Ishikawa (cell line): ENCODE data around the gene HEMK1.

Experiments used
- CEBPB ChIP-seq: IDR thresholded peaks from 2 replicates; pipeline ENCODE4 v1.6.1; 2012
- CREB1 ChIP-seq: IDR thresholded peaks from 2 replicates; pipeline ENCODE4 v1.6.1; 2012; ENCODE audit warnings: low read depth
- EGR1 ChIP-seq: IDR thresholded peaks from 2 replicates; pipeline ENCODE4 v1.6.1; 2012
- EP300 ChIP-seq: IDR thresholded peaks from 2 replicates; pipeline ENCODE4 v1.6.1; 2012; ENCODE audit warnings: borderline replicate concordance
- FOXM1 ChIP-seq: IDR thresholded peaks from 2 replicates; pipeline ENCODE4 v1.6.1; 2012; ENCODE audit warnings: low read depth, borderline replicate concordance
- MAX ChIP-seq: IDR thresholded peaks from 2 replicates; pipeline ENCODE4 v1.6.1; 2012
- NFIC ChIP-seq: IDR thresholded peaks from 2 replicates; pipeline ENCODE4 v1.6.1; 2012
- RAD21 ChIP-seq: IDR thresholded peaks from 2 replicates; pipeline ENCODE4 v1.6.1; 2012; ENCODE audit warnings: low read depth
- TAF1 ChIP-seq: IDR thresholded peaks from 2 replicates; pipeline ENCODE4 v1.6.1; 2012; ENCODE audit warnings: low read depth, mild to moderate bottlenecking
- TCF12 ChIP-seq: IDR thresholded peaks from 2 replicates; pipeline ENCODE4 v1.6.1; 2012; ENCODE audit warnings: low read depth
- TEAD4 ChIP-seq: IDR thresholded peaks from 2 replicates; pipeline ENCODE4 v1.6.1; 2012
- USF1 ChIP-seq: IDR thresholded peaks from 2 replicates; pipeline ENCODE4 v1.6.1; 2012
- YY1 ChIP-seq: IDR thresholded peaks from 2 replicates; pipeline ENCODE4 v1.6.1; 2012; ENCODE audit warnings: low read depth
- ZBTB7A ChIP-seq: IDR thresholded peaks from 2 replicates; pipeline ENCODE4 v1.6.1; 2012; ENCODE audit warnings: low read depth
- TF ChIP-seq, protein P1 (sequence below): IDR thresholded peaks from 2 replicates; pipeline ENCODE4 v1.6.1; 2012; ENCODE audit warnings: low read depth, mild to moderate bottlenecking

HEMK1 gene

DNA sequence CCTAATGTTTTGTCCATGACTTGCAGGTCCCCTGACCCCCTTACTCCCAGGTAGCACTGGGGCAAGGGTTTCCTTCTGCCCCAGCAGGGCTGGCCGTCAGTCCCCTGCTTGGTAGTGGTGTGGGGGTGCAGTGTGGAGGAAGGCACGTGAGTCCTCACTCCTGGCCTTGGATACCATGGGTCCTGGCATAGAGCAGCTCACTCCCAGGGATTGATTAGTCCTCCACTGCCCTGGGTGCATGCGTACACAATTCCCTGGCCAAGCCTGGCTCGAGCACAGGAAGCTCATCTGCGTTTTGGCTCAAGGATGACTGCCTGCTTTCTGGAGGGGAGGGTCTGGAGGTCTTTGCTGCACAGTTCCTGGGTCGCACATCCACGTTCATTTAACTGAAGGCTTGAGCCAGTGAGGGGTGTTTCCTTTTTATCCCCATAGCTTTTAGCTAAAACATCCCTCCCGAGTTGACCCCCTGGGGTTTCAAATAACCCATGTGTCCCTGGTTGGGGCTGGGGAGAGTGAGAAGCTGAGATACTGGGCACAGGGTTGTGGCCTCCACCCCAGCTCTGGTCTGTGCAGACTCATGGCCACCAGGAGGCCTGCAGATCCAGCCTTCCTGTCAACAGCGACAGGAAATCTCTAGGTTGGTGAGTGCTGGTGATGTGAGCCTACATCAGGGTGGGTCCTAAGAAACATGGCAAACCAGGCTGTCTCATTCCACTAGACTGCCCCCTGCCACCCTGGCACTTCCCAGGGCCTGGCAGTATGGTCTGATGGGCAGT lies 11.5 kb downstream of the HEMK1 start:
- TF ChIP-seq TEAD4 (no peak), FOXM1 (no peak), NFIC (no peak), EP300 (no peak), ZBTB7A (no peak), CREB1 (no peak), RAD21 (no peak), YY1 (no peak), EGR1 (no peak), TCF12 (no peak), MAX (no peak), USF1 (no peak), CEBPB (no peak), TAF1 (no peak)
- TF ChIP-seq, protein P1, sequence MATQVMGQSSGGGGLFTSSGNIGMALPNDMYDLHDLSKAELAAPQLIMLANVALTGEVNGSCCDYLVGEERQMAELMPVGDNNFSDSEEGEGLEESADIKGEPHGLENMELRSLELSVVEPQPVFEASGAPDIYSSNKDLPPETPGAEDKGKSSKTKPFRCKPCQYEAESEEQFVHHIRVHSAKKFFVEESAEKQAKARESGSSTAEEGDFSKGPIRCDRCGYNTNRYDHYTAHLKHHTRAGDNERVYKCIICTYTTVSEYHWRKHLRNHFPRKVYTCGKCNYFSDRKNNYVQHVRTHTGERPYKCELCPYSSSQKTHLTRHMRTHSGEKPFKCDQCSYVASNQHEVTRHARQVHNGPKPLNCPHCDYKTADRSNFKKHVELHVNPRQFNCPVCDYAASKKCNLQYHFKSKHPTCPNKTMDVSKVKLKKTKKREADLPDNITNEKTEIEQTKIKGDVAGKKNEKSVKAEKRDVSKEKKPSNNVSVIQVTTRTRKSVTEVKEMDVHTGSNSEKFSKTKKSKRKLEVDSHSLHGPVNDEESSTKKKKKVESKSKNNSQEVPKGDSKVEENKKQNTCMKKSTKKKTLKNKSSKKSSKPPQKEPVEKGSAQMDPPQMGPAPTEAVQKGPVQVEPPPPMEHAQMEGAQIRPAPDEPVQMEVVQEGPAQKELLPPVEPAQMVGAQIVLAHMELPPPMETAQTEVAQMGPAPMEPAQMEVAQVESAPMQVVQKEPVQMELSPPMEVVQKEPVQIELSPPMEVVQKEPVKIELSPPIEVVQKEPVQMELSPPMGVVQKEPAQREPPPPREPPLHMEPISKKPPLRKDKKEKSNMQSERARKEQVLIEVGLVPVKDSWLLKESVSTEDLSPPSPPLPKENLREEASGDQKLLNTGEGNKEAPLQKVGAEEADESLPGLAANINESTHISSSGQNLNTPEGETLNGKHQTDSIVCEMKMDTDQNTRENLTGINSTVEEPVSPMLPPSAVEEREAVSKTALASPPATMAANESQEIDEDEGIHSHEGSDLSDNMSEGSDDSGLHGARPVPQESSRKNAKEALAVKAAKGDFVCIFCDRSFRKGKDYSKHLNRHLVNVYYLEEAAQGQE: no peak

DNA sequence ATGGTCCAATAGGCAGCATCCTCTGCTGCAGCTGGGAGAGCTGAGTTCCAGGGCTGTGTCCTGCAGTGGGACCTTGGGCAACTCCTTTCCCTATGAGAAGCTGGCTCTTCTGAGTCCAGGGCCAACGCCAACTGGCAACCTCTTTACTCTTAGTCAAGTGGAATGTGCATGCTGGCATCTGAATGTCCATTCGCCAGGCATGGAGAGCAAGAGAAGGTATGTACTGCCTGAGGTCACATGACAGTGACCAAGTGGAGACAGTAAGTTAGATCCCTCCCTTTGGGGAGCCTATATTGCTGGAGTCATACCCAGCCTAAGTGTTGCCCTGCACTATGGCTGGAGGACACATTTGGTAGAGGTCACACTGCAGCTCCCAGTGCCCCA lies 12.1 kb downstream of the HEMK1 start:
- TF ChIP-seq FOXM1 (no peak), EGR1 (no peak), USF1 (no peak), TAF1 (no peak), CEBPB (no peak)

- TF ChIP-seq NFIC (no peak), FOXM1 (no peak), EGR1 (no peak), TCF12 (no peak), YY1 (no peak)
Observed at GRCh38 chr3:50582083-50582482, 12.8 kb downstream of the HEMK1 start.

- TF ChIP-seq MAX: no peak
- no peak for TF ChIP-seq RAD21
- no peak for TF ChIP-seq CREB1
- no peak for TF ChIP-seq CEBPB
- TF ChIP-seq EP300: no peak
- TF ChIP-seq, protein P1: no peak
- no peak for TF ChIP-seq ZBTB7A
- TF ChIP-seq EGR1: no peak
- TF ChIP-seq YY1: no peak
- no peak for TF ChIP-seq TCF12
- TF ChIP-seq TAF1: no peak
- TF ChIP-seq USF1: no peak
- TF ChIP-seq FOXM1: no peak
- TF ChIP-seq NFIC: no peak
- no peak for TF ChIP-seq TEAD4
Observed at GRCh38 chr3:50583897-50584296, 14.6 kb downstream of the HEMK1 start.

GRCh38 chr3:50584391-50584790 lies 15.1 kb downstream of the HEMK1 start:
- no peak for TF ChIP-seq CEBPB
- TF ChIP-seq USF1: no peak
- no peak for TF ChIP-seq ZBTB7A
- TF ChIP-seq CREB1: no peak
- no peak for TF ChIP-seq RAD21
- TF ChIP-seq, protein P1: no peak
- TF ChIP-seq EGR1: no peak
- TF ChIP-seq FOXM1: no peak
